IPS-18c (cell line): ENCODE results near the gene PIPOX.

ENCODE experiments used
- H3K4me3 ChIP-seq: 2 replicates; pipeline ENCODE4 v1.7.0; 2013; ENCODE audit warnings: low read depth, mild to moderate bottlenecking, low read length, moderate library complexity; ENCODE audit not compliant: insufficient read depth
- H3K9me3 ChIP-seq: one replicate; pipeline ENCODE4 v1.6.1; 2013; ENCODE audit warnings: mild to moderate bottlenecking, low read length, moderate library complexity; ENCODE audit not compliant: control insufficient read depth, insufficient read depth

The PIPOX gene

GRCh38 chr17:29042679-29043538 lies at the start of gene PIPOX:
Gene PIPOX, plus strand, starts transcription at chr17:29043141. Its CDS starts 85 bp downstream, at chr17:29043226.
- H3K4me3 ChIP-seq, result peak within 1 kb of the TSS; percentile 28
- no peaks in the 10 kb centered on the region for H3K9me3 ChIP-seq

- no peak overlapping the region for H3K4me3 ChIP-seq
- H3K9me3 ChIP-seq, result no peaks in the 10 kb centered on the region
Observed at GRCh38 chr17:28993645-28994426, 49.1 kb upstream of the PIPOX start.

- Histone ChIP-seq H3K9me3 (no peaks in the 10 kb centered on the region), H3K4me3 (no peak overlapping the region)
Observed at GRCh38 chr17:28996554-28997096, 46.3 kb upstream of the PIPOX start.

GRCh38 chr17:28997806-28998205 lies 45.1 kb upstream of the PIPOX start:
- H3K9me3 ChIP-seq, result no peaks in the 10 kb centered on the region
- H3K4me3 ChIP-seq, result no peak overlapping the region

GRCh38 chr17:28999206-28999605 lies 43.7 kb upstream of the PIPOX start:
- no peak overlapping the region for H3K4me3 ChIP-seq
- no peaks in the 10 kb centered on the region for H3K9me3 ChIP-seq

- H3K9me3 ChIP-seq, result no peaks in the 10 kb centered on the region
- no peak overlapping the region for H3K4me3 ChIP-seq
Observed at GRCh38 chr17:29000973-29001372, 42.0 kb upstream of the PIPOX start.

- Histone ChIP-seq H3K4me3 (no peak overlapping the region), H3K9me3 (no peaks in the 10 kb centered on the region)
Observed at GRCh38 chr17:29002811-29003210, 40.1 kb upstream of the PIPOX start.

GRCh38 chr17:29003289-29003688 lies 39.7 kb upstream of the PIPOX start:
- no peaks in the 10 kb centered on the region for H3K9me3 ChIP-seq
- H3K4me3 ChIP-seq, result no peak overlapping the region

GRCh38 chr17:29004081-29004692 lies 38.8 kb upstream of the PIPOX start:
- no peaks in the 10 kb centered on the region for H3K9me3 ChIP-seq
- H3K4me3 ChIP-seq, result no peak overlapping the region

GRCh38 chr17:29005936-29006511 lies 36.9 kb upstream of the PIPOX start, which contains the start of gene SEZ6:
Gene SEZ6, minus strand, starts transcription at chr17:29006033. Its CDS starts 164 bp downstream, at chr17:29005869.
- H3K4me3 ChIP-seq, result peak within 1 kb of the TSS; percentile 41
- no peaks in the 10 kb centered on the region for H3K9me3 ChIP-seq

GRCh38 chr17:29007456-29007855 lies 35.5 kb upstream of the PIPOX start:
- no peak overlapping the region for H3K4me3 ChIP-seq
- H3K9me3 ChIP-seq, result no peaks in the 10 kb centered on the region

- H3K9me3 ChIP-seq, result no peaks in the 10 kb centered on the region
- no peak overlapping the region for H3K4me3 ChIP-seq
Observed at GRCh38 chr17:29007860-29008455, 35.0 kb upstream of the PIPOX start.

- Histone ChIP-seq H3K4me3 (no peak overlapping the region), H3K9me3 (no peaks in the 10 kb centered on the region)
Observed at GRCh38 chr17:29008591-29008990, 34.4 kb upstream of the PIPOX start.

GRCh38 chr17:29010129-29010528 lies 32.8 kb upstream of the PIPOX start:
- Histone ChIP-seq H3K4me3 (no peak overlapping the region), H3K9me3 (no peaks in the 10 kb centered on the region)

GRCh38 chr17:29010586-29010985 lies 32.4 kb upstream of the PIPOX start:
- Histone ChIP-seq H3K4me3 (no peak overlapping the region), H3K9me3 (no peaks in the 10 kb centered on the region)

- Histone ChIP-seq H3K4me3 (no peak overlapping the region), H3K9me3 (no peaks in the 10 kb centered on the region)
Observed at GRCh38 chr17:29012535-29012934, 30.4 kb upstream of the PIPOX start.

GRCh38 chr17:29014716-29015115 lies 28.2 kb upstream of the PIPOX start:
- no peak overlapping the region for H3K4me3 ChIP-seq
- H3K9me3 ChIP-seq, result no peaks in the 10 kb centered on the region
